Activated CD8-positive, alpha-beta memory T cell treated with anti-CD3 and anti-CD28 coated beads for 4 hours (primary cell): Measurements from ENCODE around the gene TRMT10C.
"Not testable (repeated sequence)": the region's sequence is repeated elsewhere in the genome, so short reads cannot be mapped to it uniquely, and the experiment has no call there.

Source experiments
- DNase-seq, 2 donors: peaks; one replicate each; pipeline ENCODE4 v3.0.0-alpha.2; 2020; ENCODE audit warnings: low read depth in 2 of 2

Gene TRMT10C

GRCh38 chr3:101561630-101562328, at the start of gene TRMT10C:
Gene TRMT10C, plus strand, starts transcription at chr3:101561868. Its CDS starts 2,914 bp downstream, at chr3:101564782.
- DNase-seq: peak; percentile 81 to 85

- no peak for DNase-seq
These were observed 49.3 kb upstream of the TRMT10C start for GRCh38 chr3:101512396-101512645.

GRCh38 chr3:101512646-101513418, 48.8 kb upstream of the TRMT10C start, which contains the start of gene SENP7:
Gene SENP7, minus strand, starts transcription at chr3:101513212. Its CDS starts 82 bp downstream, at chr3:101513130.
- DNase-seq: peak; percentile 48 to 57

- DNase-seq: no peak
These were observed 48.2 kb upstream of the TRMT10C start for GRCh38 chr3:101513419-101513986.

- no peak for DNase-seq
These were observed 43.2 kb upstream of the TRMT10C start for GRCh38 chr3:101518421-101518871.

- DNase-seq: no peak
These were observed 41.8 kb upstream of the TRMT10C start for GRCh38 chr3:101519685-101520365.

GRCh38 chr3:101521211-101521701, 40.4 kb upstream of the TRMT10C start:
- no peak for DNase-seq

- no peak for DNase-seq
These were observed 34.2 kb upstream of the TRMT10C start for GRCh38 chr3:101527441-101527840.

GRCh38 chr3:101527906-101528305, 33.8 kb upstream of the TRMT10C start:
- no peak for DNase-seq

GRCh38 chr3:101529816-101530685, 31.6 kb upstream of the TRMT10C start:
- DNase-seq: no peak

- no peak for DNase-seq
These were observed 31.0 kb upstream of the TRMT10C start for GRCh38 chr3:101530686-101531047.

GRCh38 chr3:101531473-101532086, 30.1 kb upstream of the TRMT10C start:
- DNase-seq: no peak

- no peak for DNase-seq
These were observed 28.7 kb upstream of the TRMT10C start for GRCh38 chr3:101532783-101533602.

GRCh38 chr3:101533603-101533968, 28.1 kb upstream of the TRMT10C start:
- no peak for DNase-seq

GRCh38 chr3:101535221-101535620, 26.4 kb upstream of the TRMT10C start:
- DNase-seq: no peak

GRCh38 chr3:101536266-101536665, 25.4 kb upstream of the TRMT10C start:
- DNase-seq: no peak

- DNase-seq: not testable (repeated sequence)
These were observed 24.7 kb upstream of the TRMT10C start for GRCh38 chr3:101536955-101537354.

- DNase-seq: no peak
These were observed 18.7 kb upstream of the TRMT10C start for GRCh38 chr3:101542957-101543356.

- no peak for DNase-seq
These were observed 17.4 kb upstream of the TRMT10C start for GRCh38 chr3:101544161-101544850.
